GM10266 (cell line): ENCODE results near the gene SMARCAD1.
"Not testable (repeated sequence)": the region's sequence is repeated elsewhere in the genome, so short reads cannot be mapped to it uniquely, and the experiment has no call there.

Source experiments
- DNase-seq: peaks from one replicate; pipeline ENCODE4 v3.0.0; 2012; ENCODE audit errors: extremely low spot score
- TF ChIP-seq, protein P1 (sequence below): IDR thresholded peaks from 2 replicates; pipeline ENCODE4 v1.5.1; 2012; ENCODE audit warnings: mild to moderate bottlenecking, low read depth; ENCODE audit not compliant: control insufficient read depth, insufficient read depth; ENCODE audit errors: missing control alignments

Gene SMARCAD1

DNA sequence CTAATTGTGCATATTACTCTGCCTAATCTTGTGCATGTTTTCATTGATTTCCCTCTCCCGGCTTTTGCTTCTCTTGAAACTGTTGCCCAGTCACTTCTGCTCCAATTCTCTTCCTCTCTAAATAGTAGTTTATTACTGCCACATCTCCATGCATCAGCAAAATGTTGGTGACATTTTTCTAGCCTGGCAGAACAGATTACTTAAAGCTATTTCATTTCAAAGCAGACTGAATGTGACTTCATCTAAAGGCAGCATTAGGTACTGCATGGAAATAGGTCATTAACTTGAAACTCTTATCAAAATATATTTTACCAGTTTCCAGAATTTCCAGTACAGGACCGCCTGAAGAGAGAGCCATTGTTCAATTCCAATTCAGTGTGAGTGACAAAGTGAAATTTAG is 82.6 kb downstream of the SMARCAD1 start:
- DNase-seq: no peak
- TF ChIP-seq, protein P1, sequence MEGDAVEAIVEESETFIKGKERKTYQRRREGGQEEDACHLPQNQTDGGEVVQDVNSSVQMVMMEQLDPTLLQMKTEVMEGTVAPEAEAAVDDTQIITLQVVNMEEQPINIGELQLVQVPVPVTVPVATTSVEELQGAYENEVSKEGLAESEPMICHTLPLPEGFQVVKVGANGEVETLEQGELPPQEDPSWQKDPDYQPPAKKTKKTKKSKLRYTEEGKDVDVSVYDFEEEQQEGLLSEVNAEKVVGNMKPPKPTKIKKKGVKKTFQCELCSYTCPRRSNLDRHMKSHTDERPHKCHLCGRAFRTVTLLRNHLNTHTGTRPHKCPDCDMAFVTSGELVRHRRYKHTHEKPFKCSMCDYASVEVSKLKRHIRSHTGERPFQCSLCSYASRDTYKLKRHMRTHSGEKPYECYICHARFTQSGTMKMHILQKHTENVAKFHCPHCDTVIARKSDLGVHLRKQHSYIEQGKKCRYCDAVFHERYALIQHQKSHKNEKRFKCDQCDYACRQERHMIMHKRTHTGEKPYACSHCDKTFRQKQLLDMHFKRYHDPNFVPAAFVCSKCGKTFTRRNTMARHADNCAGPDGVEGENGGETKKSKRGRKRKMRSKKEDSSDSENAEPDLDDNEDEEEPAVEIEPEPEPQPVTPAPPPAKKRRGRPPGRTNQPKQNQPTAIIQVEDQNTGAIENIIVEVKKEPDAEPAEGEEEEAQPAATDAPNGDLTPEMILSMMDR: no peak

GRCh38 chr4:94293981-94294380 is 86.3 kb downstream of the SMARCAD1 start:
- not testable (repeated sequence) for DNase-seq

DNA sequence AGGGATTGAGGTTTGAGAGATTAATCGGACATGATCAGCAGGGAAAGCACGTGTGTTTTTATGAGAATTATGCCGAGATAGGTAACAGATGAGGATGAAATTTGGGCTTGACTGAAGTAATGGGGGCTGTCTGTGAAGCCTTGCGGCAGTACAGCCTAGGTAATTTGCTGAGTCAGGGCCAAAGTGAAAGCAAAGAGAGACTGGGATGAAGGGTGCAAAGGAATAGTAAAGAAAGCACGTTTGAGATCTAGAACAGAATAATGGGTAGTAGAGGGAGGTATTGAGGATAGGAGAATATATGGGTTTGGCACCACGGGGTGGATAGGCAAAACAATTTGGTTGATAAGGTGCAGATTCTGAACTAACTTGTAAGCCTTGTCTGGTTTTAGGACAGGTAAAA is 87.8 kb downstream of the SMARCAD1 start:
- not testable (repeated sequence) for DNase-seq

DNA sequence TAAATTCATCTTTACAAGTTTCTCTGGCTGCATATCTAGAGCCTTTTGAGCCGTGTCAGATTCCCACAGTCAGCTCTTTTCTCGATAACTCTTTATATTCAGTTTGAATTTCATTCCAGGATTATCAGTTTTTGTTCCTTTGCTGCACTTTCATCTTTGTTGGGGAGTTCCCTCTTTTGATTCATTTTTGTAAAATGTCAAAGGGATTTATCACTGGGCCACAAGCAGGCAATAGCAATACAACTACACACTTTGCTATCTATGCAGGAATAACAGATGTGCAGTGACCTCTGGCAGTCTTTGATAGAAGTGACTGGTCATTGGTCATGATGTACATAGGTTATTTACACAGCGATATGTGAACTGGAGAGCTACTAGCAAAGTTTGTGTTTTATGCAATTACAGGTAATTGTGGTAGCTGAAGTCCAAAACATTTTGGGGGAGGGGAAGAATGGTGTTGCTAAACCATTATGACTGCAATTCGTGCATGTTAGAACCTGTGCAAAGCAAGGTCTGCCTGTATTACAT is 91.1 kb downstream of the SMARCAD1 start:
- TF ChIP-seq, protein P1: no peak
- DNase-seq: no peak

- DNase-seq: no peak
- TF ChIP-seq, protein P1: no peak
Measured at GRCh38 chr4:94302191-94302590, 94.5 kb downstream of the SMARCAD1 start.

- TF ChIP-seq, protein P1: peak; percentile 59
- peak; percentile 14 for DNase-seq
Measured at GRCh38 chr4:94304365-94304971, 96.8 kb downstream of the SMARCAD1 start.

DNA sequence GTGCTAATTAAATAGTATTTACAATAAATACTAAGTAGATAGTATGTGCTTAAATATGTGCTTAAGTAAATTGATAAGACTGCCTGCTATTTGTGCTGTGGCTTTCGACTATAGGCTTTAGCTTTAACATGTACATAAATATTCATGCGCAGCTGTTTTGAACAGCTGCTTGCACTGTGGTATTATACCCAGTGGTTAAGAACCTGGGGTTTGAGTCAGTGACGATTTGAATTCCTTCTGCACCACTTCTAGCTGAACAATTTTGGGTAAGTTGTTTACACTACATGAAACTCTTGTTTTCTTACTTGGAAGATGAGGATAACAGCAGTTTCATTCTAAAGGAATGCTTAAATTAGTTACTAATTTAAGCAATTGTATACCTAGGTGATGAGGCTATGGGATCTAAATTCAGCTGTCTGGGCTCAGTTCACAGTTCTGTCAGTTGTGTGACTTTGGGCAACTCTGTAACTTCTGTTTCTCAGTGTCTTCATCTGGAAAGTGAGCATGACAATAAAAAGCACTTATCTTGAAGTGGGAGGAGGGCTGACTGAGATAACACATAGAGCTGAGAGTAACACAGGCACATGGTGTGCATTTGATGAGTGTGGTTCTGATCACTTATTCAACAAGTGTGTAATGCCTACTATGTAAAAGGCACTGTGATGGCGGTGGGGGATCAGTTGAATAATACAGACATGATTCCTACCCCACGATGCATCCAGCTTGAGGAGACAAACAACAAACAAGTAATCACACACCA is 98.0 kb downstream of the SMARCAD1 start:
- TF ChIP-seq, protein P1: no peak
- no peak for DNase-seq

DNA sequence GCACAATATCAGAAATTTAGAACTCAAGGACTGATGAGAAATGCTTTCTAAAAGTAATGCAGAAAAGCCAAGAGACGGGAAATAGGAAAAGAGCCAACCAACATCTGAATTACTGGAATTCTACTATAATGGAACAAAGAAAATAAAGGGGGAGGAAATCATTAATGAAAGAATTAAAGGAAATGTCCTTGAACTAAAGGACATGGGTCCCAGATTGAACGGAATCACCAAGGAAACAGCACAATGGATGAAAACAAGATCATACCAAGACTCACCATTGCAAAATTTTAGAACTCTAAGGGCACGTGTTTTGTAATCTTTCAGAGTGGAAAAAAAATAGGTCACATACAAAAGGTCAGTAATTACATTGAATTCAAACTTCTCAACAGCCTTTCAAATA is 99.0 kb downstream of the SMARCAD1 start:
- TF ChIP-seq, protein P1: no peak
- no peak for DNase-seq
